Trophoblast cell (in vitro differentiated cells and primary cell): Measurements from ENCODE around the gene LITAF.

Experiments used
- DNase-seq, 2 donors: peaks; one replicate each; pipeline ENCODE4 v3.0.0-alpha.2; 2016
- H2AFZ ChIP-seq: 2 replicates; pipeline ENCODE4 v1.6.1; 2013; ENCODE audit warnings: low read length, moderate library complexity, mild to moderate bottlenecking; ENCODE audit not compliant: insufficient read depth, poor library complexity
- H2AK5ac ChIP-seq: 2 replicates; pipeline ENCODE4 v1.6.1; 2013; ENCODE audit warnings: mild to moderate bottlenecking, low read length
- H2BK120ac ChIP-seq: 2 replicates; pipeline ENCODE4 v1.6.1; 2013; ENCODE audit warnings: low read length, mild to moderate bottlenecking, moderate library complexity; ENCODE audit not compliant: insufficient read depth, poor library complexity
- H2BK12ac ChIP-seq: 2 replicates; pipeline ENCODE4 v1.6.1; 2013; ENCODE audit warnings: mild to moderate bottlenecking, low read length, moderate library complexity
- H2BK5ac ChIP-seq: 2 replicates; pipeline ENCODE4 v1.6.1; 2013; ENCODE audit warnings: low read length, low read depth, moderate library complexity, mild to moderate bottlenecking; ENCODE audit not compliant: poor library complexity
- H3K14ac ChIP-seq: 2 replicates; pipeline ENCODE4 v1.6.1; 2013; ENCODE audit warnings: mild to moderate bottlenecking, low read length
- H3K18ac ChIP-seq: 2 replicates; pipeline ENCODE4 v1.6.1; 2013; ENCODE audit warnings: mild to moderate bottlenecking, low read length
- H3K23ac ChIP-seq: 2 replicates; pipeline ENCODE4 v1.6.1; 2013; ENCODE audit warnings: low read length
- H3K27ac ChIP-seq: 2 replicates; pipeline ENCODE4 v1.5.1; 2013; ENCODE audit warnings: low read depth, mild to moderate bottlenecking, inconsistent platforms, low read length, moderate library complexity
- H3K27me3 ChIP-seq: 2 replicates; pipeline ENCODE4 v1.6.1; 2013; ENCODE audit warnings: inconsistent platforms, mild to moderate bottlenecking, low read length, moderate library complexity; ENCODE audit not compliant: insufficient read depth
- H3K36me3 ChIP-seq, 2 experiments: 1 replicate in 1 of 2; 2 replicates in 1 of 2; pipeline ENCODE4 v1.6.1; 2013; ENCODE audit warnings: low read length in 2 of 2, mild to moderate bottlenecking in 2 of 2, moderate library complexity in 1 of 2; ENCODE audit not compliant: insufficient read depth in 2 of 2, control insufficient read depth in 1 of 2
- H3K4ac ChIP-seq: 2 replicates; pipeline ENCODE4 v1.6.1; 2013; ENCODE audit warnings: low read depth, mild to moderate bottlenecking, low read length, moderate library complexity
- H3K4me1 ChIP-seq, 2 experiments: 1 replicate in 1 of 2; 2 replicates in 1 of 2; pipeline ENCODE4 v1.6.1; 2013; ENCODE audit warnings: low read length in 2 of 2, mild to moderate bottlenecking in 2 of 2, moderate library complexity in 1 of 2; ENCODE audit not compliant: insufficient read depth in 2 of 2, control insufficient read depth in 1 of 2
- H3K4me2 ChIP-seq: 2 replicates; pipeline ENCODE4 v1.6.1; 2013; ENCODE audit warnings: inconsistent platforms, mild to moderate bottlenecking, low read length, moderate library complexity
- H3K4me3 ChIP-seq: 2 replicates; pipeline ENCODE4 v1.5.1; 2013; ENCODE audit warnings: mild to moderate bottlenecking, low read depth, low read length, inconsistent platforms
- H3K79me1 ChIP-seq: one replicate; pipeline ENCODE4 v1.6.1; 2013; ENCODE audit warnings: low read length
- H3K79me2 ChIP-seq: 2 replicates; pipeline ENCODE4 v1.6.1; 2013; ENCODE audit warnings: low read length, mild to moderate bottlenecking; ENCODE audit not compliant: control insufficient read depth, insufficient read depth, poor library complexity
- H3K9ac ChIP-seq: 2 replicates; pipeline ENCODE4 v1.6.1; 2013; ENCODE audit warnings: mild to moderate bottlenecking, low read length
- H3K9me3 ChIP-seq: 2 replicates; pipeline ENCODE4 v1.6.1; 2013; ENCODE audit warnings: low read depth, mild to moderate bottlenecking, control low read depth, inconsistent platforms, low read length; ENCODE audit not compliant: insufficient read depth
- H4K12ac ChIP-seq: 2 replicates; pipeline ENCODE4 v1.6.1; 2013; ENCODE audit warnings: low read depth, mild to moderate bottlenecking, low read length, moderate library complexity
- H4K8ac ChIP-seq: 2 replicates; pipeline ENCODE4 v1.6.1; 2013; ENCODE audit warnings: low read depth, mild to moderate bottlenecking, low read length, moderate library complexity
- H4K91ac ChIP-seq: one replicate; pipeline ENCODE4 v1.6.1; 2013; ENCODE audit warnings: low read depth, mild to moderate bottlenecking, low read length, moderate library complexity
- WGBS: extraction: QIAGEN DNeasy Blood & Tissue Kit; methylation state at CpG from one replicate; pipeline ENCODE4 v1.1.7; 2013; ENCODE audit warnings: missing lambda C conversion rate; ENCODE audit not compliant: insufficient read length, insufficient coverage; ENCODE audit errors: extremely low coverage; 5-methylcytosine and 5-hydroxymethylcytosine counted together

The LITAF gene

GRCh38 chr16:11589198-11589550, 2.5 kb upstream of the LITAF start:
- Histone ChIP-seq H2BK120ac (no peak overlapping the region), H4K91ac (no peak overlapping the region), H3K4me3 (no peak overlapping the region), H3K23ac (no peak overlapping the region), H4K12ac (no peak overlapping the region), H3K27me3 (no peaks in the 10 kb centered on the region), H3K4ac (no peak overlapping the region), H2AK5ac (no peak overlapping the region), H3K36me3 (no peaks in the 10 kb centered on the region), H3K14ac (no peak overlapping the region), H3K27ac (no peak overlapping the region), H3K79me2 (peaks cover 12% of the 10 kb centered on the region), H3K4me1 (peaks cover 8 to 13% of the 10 kb centered on the region in 2 experiments), H3K4me2 (no peak overlapping the region), H3K79me1 (peaks cover 17% of the 10 kb centered on the region), H2BK5ac (no peak overlapping the region), H3K9me3 (peaks cover 2% of the 10 kb centered on the region), H2AFZ (no peak overlapping the region), H3K9ac (no peak overlapping the region), H4K8ac (no peak overlapping the region), H3K18ac (no peak overlapping the region), H2BK12ac (no peak overlapping the region)
- no peak for DNase-seq
- no CpG with 5 or more reads among the region's 1 CpG for WGBS

DNA sequence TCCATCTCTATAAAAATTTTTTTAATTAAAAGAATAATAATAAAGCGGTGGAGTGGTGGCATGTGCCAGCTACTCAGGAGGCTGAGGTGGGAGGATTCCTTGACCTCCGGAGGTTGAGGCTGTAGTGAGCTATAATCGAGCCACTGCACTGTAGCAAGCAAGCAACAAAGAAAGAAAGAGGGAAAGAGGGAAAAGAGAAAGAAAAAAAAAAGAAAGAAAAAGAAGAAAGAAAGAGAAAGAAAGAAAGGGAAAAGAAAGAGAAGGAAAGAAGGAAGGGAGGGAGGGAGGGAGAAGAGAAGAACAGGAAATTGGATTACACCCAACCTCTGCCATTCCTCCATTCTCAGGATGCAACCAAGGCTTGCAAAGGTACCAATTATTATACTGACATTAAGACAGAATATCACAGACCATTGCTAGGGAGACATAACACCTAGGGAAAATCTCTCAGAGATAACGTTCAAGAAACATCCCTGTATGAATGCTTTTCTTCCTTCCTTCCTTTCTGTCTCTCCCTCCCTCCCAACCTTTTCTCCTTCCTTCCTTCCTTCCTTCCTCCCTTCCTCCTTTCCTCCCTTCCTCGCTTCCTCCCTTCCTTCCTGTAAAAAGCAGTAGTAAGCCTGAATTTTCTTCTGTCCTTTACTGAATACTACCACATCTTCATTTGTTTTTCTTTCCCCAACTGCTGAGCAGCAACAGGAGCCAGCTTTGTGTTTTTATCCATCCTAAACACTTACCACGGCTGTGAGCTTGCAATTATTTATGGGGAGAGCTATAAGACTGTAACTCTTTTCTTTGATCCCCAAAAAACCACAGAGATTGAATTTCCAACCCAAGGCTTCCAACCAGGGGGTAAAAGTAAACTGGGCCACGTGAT, 1.8 kb upstream of the LITAF start:
- peaks cover 17% of the 10 kb centered on the region for H3K79me1 ChIP-seq
- no peak overlapping the region for H2BK5ac ChIP-seq
- no peak overlapping the region for H3K4me3 ChIP-seq
- no peak for DNase-seq
- H2AK5ac ChIP-seq = no peak overlapping the region
- no peak overlapping the region for H2BK120ac ChIP-seq
- no peaks in the 10 kb centered on the region for H3K36me3 ChIP-seq
- H2BK12ac ChIP-seq = no peak overlapping the region
- no peak overlapping the region for H2AFZ ChIP-seq
- no peak overlapping the region for H3K4me2 ChIP-seq
- no peak overlapping the region for H4K12ac ChIP-seq
- H3K4ac ChIP-seq = no peak overlapping the region
- no peak overlapping the region for H3K9ac ChIP-seq
- peaks cover 2% of the 10 kb centered on the region for H3K9me3 ChIP-seq
- no peak overlapping the region for H3K27ac ChIP-seq
- WGBS = no CpG with 5 or more reads among the region's 7 CpGs
- H4K91ac ChIP-seq = no peak overlapping the region
- no peaks in the 10 kb centered on the region for H3K27me3 ChIP-seq
- H3K4me1 ChIP-seq = peaks cover 8 to 13% of the 10 kb centered on the region in 2 experiments
- peaks cover 12% of the 10 kb centered on the region for H3K79me2 ChIP-seq
- no peak overlapping the region for H3K23ac ChIP-seq
- H3K14ac ChIP-seq = no peak overlapping the region
- H4K8ac ChIP-seq = no peak overlapping the region
- H3K18ac ChIP-seq = no peak overlapping the region

- Histone ChIP-seq H4K8ac (peak overlapping the region; percentile 97), H3K9me3 (peaks cover 2% of the 10 kb centered on the region), H3K4me2 (peak overlapping the region; percentile 86), H3K9ac (no peak overlapping the region), H2BK5ac (no peak overlapping the region), H3K79me1 (peaks cover 17% of the 10 kb centered on the region), H3K4me3 (peak overlapping the region; percentile 84), H4K12ac (peak overlapping the region; percentile 9), H2BK120ac (no peak overlapping the region), H2AFZ (no peak overlapping the region), H3K4me1 (peaks cover 9 to 15% of the 10 kb centered on the region in 2 experiments), H3K36me3 (no peaks in the 10 kb centered on the region), H3K23ac (no peak overlapping the region), H3K4ac (no peak overlapping the region), H3K18ac (no peak overlapping the region), H3K27ac (no peak overlapping the region), H4K91ac (peak overlapping the region; percentile 96), H3K14ac (no peak overlapping the region), H3K27me3 (no peaks in the 10 kb centered on the region), H2BK12ac (no peak overlapping the region), H2AK5ac (peak overlapping the region; percentile 16), H3K79me2 (peaks cover 13% of the 10 kb centered on the region)
- DNase-seq = no peak
- WGBS = no CpG with 5 or more reads among the region's 14 CpGs
Measured at GRCh38 chr16:11587643-11588247, 1.0 kb upstream of the LITAF start.

- H3K4me2 ChIP-seq = peak overlapping the region; percentile 86
- peak overlapping the region; percentile 91 for H4K8ac ChIP-seq
- H3K27ac ChIP-seq = peak overlapping the region; percentile 37
- no CpG with 5 or more reads among the region's 48 CpGs for WGBS
- H3K4ac ChIP-seq = peak overlapping the region; percentile 85
- peak overlapping the region; percentile 94 for H2BK120ac ChIP-seq
- H3K14ac ChIP-seq = peak overlapping the region; percentile 95
- H3K18ac ChIP-seq = peak overlapping the region; percentile 98
- H3K4me3 ChIP-seq = peak overlapping the region; percentile 84
- peak overlapping the region; percentile 56 for H2AK5ac ChIP-seq
- H3K27me3 ChIP-seq = no peaks in the 10 kb centered on the region
- peak overlapping the region; percentile 53 for H3K9ac ChIP-seq
- peak overlapping the region; percentile 75 for H4K12ac ChIP-seq
- H3K4me1 ChIP-seq = peaks cover 9 to 15% of the 10 kb centered on the region in 2 experiments
- H3K79me2 ChIP-seq = peaks cover 13% of the 10 kb centered on the region
- peaks cover 2% of the 10 kb centered on the region for H3K9me3 ChIP-seq
- peak overlapping the region; percentile 98 for H4K91ac ChIP-seq
- peaks cover 17% of the 10 kb centered on the region for H3K79me1 ChIP-seq
- no peaks in the 10 kb centered on the region for H3K36me3 ChIP-seq
- H2BK5ac ChIP-seq = peak overlapping the region; percentile 88
- DNase-seq = no peak
- H3K23ac ChIP-seq = no peak overlapping the region
- H2AFZ ChIP-seq = peak overlapping the region; percentile 88
- H2BK12ac ChIP-seq = peak overlapping the region; percentile 77
Measured at GRCh38 chr16:11586378-11586855, 302 bp downstream of the LITAF start.
